Loucy (cell line): ENCODE measurements around the gene VLDLR.

ENCODE experiments used
- H2AFZ ChIP-seq: fragments of 200-600 bp; sonication (generic); 2 replicates; pipeline ENCODE4 v1.6.0; 2016; ENCODE audit warnings: antibody characterized with exemption, mild to moderate bottlenecking, low read length, moderate library complexity
- H3F3A ChIP-seq: fragments of 200-600 bp; 2 replicates; pipeline ENCODE4 v1.6.0; 2016; ENCODE audit warnings: antibody characterized with exemption, low read depth, mild to moderate bottlenecking
- H3K27me3 ChIP-seq: fragments of 200-600 bp; sonication (generic); 2 replicates; pipeline ENCODE4 v1.6.1; 2014; ENCODE audit warnings: low read length, mild to moderate bottlenecking; ENCODE audit not compliant: insufficient read depth, poor library complexity, severe bottlenecking
- H3K36me3 ChIP-seq: fragments of 200-600 bp; sonication (generic); 2 replicates; pipeline ENCODE4 v1.6.1; 2016; ENCODE audit warnings: low read length; ENCODE audit not compliant: insufficient read depth
- H3K4me1 ChIP-seq: fragments of 200-600 bp; sonication (generic); 2 replicates; pipeline ENCODE4 v1.5.1; 2014; ENCODE audit warnings: low read length, mild to moderate bottlenecking; ENCODE audit not compliant: insufficient read depth, poor library complexity, severe bottlenecking
- H3K4me2 ChIP-seq: fragments of 200-600 bp; sonication (generic); 2 replicates; pipeline ENCODE4 v1.6.0; 2014; ENCODE audit warnings: antibody characterized with exemption, low read length, low read depth, mild to moderate bottlenecking; ENCODE audit not compliant: poor library complexity, severe bottlenecking
- H3K4me3 ChIP-seq: fragments of 200-600 bp; sonication (generic); 2 replicates; pipeline ENCODE4 v1.5.1; 2014; ENCODE audit warnings: low read length, mild to moderate bottlenecking, mixed read lengths; ENCODE audit not compliant: poor library complexity, severe bottlenecking
- H3K79me2 ChIP-seq: fragments of 200-600 bp; sonication (generic); 2 replicates; pipeline ENCODE4 v1.6.1; 2014; ENCODE audit warnings: low read length; ENCODE audit not compliant: insufficient read depth
- H3K9ac ChIP-seq: fragments of 200-600 bp; sonication (generic); 2 replicates; pipeline ENCODE4 v1.6.0; 2014; ENCODE audit warnings: mild to moderate bottlenecking, low read depth, low read length, moderate library complexity; ENCODE audit not compliant: poor library complexity, severe bottlenecking
- H3K9me2 ChIP-seq: fragments of 200-600 bp; sonication (generic); replicated peaks from 2 replicates; pipeline ENCODE4 v1.6.1; 2016; ENCODE audit warnings: low read depth, low read length, mixed read lengths
- H3K9me3 ChIP-seq: fragments of 200-600 bp; sonication (generic); 2 replicates; pipeline ENCODE4 v1.6.1; 2014; ENCODE audit warnings: mild to moderate bottlenecking, antibody characterized with exemption, low read length, low read depth; ENCODE audit not compliant: insufficient read depth
- H4K20me1 ChIP-seq: fragments of 200-600 bp; sonication (generic); 2 replicates; pipeline ENCODE4 v1.6.0; 2014; ENCODE audit warnings: antibody characterized with exemption, low read length, mild to moderate bottlenecking; ENCODE audit not compliant: insufficient read depth, poor library complexity, severe bottlenecking
- EZH2phosphoT487 ChIP-seq: fragments of 200-600 bp; IDR thresholded peaks from 2 replicates; pipeline ENCODE4 v1.6.1; 2018; ENCODE audit warnings: antibody characterized with exemption, mild to moderate bottlenecking, moderate library complexity, borderline replicate concordance
- TF ChIP-seq, protein P1 (sequence below): fragments of 200-600 bp; sonication (generic); conservative IDR thresholded peaks from 2 replicates; pipeline ENCODE4 v1.5.1; 2014; ENCODE audit warnings: mild to moderate bottlenecking, antibody characterized with exemption, low read length

The VLDLR gene

DNA sequence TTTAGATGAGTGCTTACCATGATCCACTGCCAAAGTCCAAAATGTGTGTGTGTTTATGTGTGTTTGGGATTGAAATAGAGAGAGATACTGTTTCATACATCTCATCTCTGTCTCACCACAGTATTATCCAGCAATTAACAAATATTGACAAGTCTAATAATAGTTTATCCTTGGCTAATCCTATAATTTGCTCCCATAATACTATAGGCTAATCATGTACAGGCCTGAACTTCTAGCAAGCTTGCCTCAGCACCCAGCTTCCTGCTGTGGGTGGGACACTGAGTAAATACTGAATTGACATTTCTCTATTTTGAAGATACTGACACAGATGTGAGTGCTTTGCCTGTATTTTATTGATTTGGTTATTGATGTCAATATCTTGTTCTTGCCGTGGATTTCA is 60.4 kb downstream of the VLDLR start:
- Histone ChIP-seq H3F3A (no peaks in the 10 kb centered on the region), H3K79me2 (no peaks in the 10 kb centered on the region), H3K27me3 (no peaks in the 10 kb centered on the region), H3K4me1 (peaks cover 4% of the 10 kb centered on the region), H3K4me2 (no peak overlapping the region), H3K9me2 (no peaks in the 10 kb centered on the region), H2AFZ (no peak overlapping the region), H3K36me3 (no peaks in the 10 kb centered on the region), H3K4me3 (no peak overlapping the region), H4K20me1 (no peaks in the 10 kb centered on the region), H3K9me3 (no peaks in the 10 kb centered on the region), H3K9ac (no peak overlapping the region)
- TF ChIP-seq, protein P1, sequence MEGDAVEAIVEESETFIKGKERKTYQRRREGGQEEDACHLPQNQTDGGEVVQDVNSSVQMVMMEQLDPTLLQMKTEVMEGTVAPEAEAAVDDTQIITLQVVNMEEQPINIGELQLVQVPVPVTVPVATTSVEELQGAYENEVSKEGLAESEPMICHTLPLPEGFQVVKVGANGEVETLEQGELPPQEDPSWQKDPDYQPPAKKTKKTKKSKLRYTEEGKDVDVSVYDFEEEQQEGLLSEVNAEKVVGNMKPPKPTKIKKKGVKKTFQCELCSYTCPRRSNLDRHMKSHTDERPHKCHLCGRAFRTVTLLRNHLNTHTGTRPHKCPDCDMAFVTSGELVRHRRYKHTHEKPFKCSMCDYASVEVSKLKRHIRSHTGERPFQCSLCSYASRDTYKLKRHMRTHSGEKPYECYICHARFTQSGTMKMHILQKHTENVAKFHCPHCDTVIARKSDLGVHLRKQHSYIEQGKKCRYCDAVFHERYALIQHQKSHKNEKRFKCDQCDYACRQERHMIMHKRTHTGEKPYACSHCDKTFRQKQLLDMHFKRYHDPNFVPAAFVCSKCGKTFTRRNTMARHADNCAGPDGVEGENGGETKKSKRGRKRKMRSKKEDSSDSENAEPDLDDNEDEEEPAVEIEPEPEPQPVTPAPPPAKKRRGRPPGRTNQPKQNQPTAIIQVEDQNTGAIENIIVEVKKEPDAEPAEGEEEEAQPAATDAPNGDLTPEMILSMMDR, result no peak
- no peak for TF ChIP-seq EZH2phosphoT487

DNA sequence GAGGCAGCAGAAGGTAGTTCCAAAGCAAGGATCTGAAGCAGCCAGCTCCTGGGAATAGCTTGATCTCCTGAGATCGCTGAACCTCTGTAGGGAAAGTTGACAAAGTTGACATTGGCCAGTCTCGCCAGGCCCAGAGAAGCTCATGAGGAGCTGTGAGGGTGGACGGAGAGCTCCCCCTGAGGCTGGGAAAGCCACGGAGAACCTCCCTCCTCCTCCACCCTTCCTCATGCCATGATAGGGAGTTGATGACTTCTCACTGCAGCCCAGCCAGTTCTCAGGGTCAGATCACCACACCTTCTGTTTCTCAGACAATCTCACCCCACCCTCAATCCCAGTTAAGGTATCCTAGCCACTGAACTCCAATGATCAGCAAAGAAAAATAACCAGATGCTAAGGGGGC is 65.3 kb downstream of the VLDLR start:
- Histone ChIP-seq H3K4me1 (no peaks in the 10 kb centered on the region), H3K9me3 (no peaks in the 10 kb centered on the region), H3K9me2 (no peaks in the 10 kb centered on the region), H3F3A (no peaks in the 10 kb centered on the region), H3K4me2 (no peak overlapping the region), H3K36me3 (no peaks in the 10 kb centered on the region), H3K27me3 (no peaks in the 10 kb centered on the region), H4K20me1 (no peaks in the 10 kb centered on the region), H3K9ac (no peak overlapping the region), H3K79me2 (no peaks in the 10 kb centered on the region), H3K4me3 (no peak overlapping the region), H2AFZ (no peak overlapping the region)
- TF ChIP-seq, protein P1, result no peak
- no peak for TF ChIP-seq EZH2phosphoT487

DNA sequence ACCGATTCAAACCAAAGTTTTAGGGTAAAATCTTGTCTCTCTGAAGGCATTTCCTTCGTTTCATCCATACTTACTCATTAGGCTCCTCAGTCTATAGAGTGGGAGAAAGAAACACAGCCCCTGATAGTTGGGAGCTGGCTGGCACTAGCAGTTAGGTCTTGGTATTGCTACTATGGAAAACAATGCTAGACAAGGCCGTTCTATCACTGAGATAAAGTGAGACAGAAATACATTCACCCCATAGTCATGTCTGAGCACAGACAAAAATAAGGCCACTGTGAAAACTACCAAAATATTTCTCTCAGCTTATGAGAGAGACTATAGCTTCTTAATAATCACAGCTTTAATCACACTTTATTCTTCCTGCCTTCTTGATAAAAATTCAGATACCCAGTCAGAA is 67.0 kb downstream of the VLDLR start:
- Histone ChIP-seq H3F3A (no peaks in the 10 kb centered on the region), H3K4me1 (no peaks in the 10 kb centered on the region), H3K9me2 (no peaks in the 10 kb centered on the region), H3K79me2 (no peaks in the 10 kb centered on the region), H2AFZ (no peak overlapping the region), H3K36me3 (no peaks in the 10 kb centered on the region), H3K9ac (no peak overlapping the region), H4K20me1 (no peaks in the 10 kb centered on the region), H3K4me3 (no peak overlapping the region), H3K4me2 (no peak overlapping the region), H3K9me3 (no peaks in the 10 kb centered on the region), H3K27me3 (no peaks in the 10 kb centered on the region)
- TF ChIP-seq, protein P1, result no peak
- TF ChIP-seq EZH2phosphoT487, result no peak
